IPS-NIHi7 (cell line): ENCODE data around the gene MED16.
A peak's percentile ranks its signal among the peaks of the same experiment; 100 is the strongest.
"Not testable (repeated sequence)": the region's sequence is repeated elsewhere in the genome, so short reads cannot be mapped to it uniquely, and the experiment has no call there.

Experiments
- DNase-seq: peaks from one replicate; pipeline ENCODE4 v3.0.0; 2012; ENCODE audit warnings: mixed read lengths; ENCODE audit errors: extremely low spot score

The MED16 gene

DNA sequence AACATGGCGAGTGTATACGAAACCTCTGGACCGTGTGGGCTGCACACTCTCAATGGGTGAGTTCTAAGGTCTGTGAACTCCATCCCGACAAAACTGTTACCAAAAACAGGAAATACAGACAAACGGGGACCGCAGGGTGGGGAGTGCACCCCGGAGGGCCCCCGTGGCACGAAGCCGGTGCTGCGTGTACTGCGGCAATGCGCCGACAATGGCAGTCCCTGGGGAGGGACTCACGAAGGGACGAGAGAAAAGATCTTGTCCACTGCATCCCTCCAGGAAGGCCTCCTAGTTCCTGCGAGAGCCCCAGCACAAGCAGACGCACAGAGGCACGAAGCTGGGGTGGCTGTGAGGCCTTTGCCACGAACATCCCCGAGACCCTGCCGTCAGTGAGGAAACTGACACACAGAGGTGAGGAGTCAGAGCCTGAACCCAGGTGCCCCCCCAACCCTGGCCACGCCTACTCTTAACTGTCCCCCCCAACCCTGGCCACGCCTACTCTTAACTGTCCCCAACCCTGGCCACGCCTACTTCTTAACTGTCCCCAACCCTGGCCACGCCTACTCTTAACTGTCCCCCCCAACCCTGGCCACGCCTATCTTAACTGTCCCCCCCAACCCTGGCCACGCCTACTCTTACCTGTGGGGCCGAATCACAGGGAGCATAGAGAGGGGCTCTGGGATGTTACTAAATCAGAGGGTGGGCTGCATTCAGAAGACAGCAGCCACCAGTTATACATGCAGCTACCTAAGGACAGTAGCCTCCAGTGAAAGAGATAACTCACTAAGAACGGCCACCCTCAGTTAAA is 4.2 kb downstream of the MED16 start:
- DNase-seq = no peak

- DNase-seq = no peak
Observed at GRCh38 chr19:887599-887998, 5.4 kb downstream of the MED16 start.

DNA sequence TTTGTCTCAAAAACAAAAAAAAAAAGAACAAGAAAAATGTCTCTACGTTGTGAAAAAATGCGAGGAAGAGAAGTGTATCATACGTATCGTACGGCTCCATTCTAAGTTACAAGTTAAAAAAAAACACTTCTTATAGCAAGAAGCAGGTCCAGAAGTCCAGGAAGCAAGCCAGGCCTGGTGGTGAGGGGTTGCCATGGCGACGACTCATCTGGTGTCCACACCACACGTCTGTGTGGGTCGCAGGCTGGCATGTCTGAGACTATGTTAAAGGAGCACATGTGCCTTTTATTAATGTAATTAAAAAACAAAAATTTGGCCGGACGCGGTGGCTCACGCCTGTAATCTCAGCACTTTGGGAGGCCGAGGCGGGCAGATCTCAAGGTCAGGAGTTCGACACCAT is 5.9 kb downstream of the MED16 start:
- no peak for DNase-seq

DNA sequence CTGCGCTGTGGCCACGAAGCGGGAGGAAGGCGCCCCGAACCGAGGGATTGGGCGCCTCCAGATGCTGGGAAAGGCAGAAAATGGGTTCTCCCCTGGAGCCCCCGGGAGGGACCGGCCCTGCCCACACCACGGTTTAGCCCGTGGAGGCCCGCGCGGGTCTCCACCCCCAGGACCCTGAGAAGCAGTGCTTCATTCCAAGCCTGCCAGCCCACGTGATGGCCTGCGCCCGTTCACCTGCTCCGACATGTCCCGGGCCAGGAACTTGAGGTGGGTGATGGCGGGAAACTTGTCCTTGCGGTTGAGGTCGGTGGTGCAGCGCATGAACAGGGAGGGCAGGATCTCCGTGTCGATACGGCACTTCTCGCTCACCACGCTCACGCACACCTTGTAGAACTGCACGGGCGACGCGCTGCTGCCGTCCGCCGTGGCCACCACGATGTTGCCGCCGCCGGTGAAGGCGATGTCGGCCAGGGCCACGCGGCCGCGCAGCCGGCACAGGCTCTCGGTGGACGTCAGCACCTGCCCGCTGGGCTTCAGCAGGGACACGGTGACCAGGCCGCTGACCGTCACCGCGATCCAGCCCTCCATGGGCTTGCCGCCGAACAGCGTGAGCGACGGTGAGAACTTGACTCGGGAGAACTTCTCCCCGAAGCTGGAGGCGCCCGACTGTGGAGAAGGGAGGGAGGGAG is 7.3 kb downstream of the MED16 start:
- no peak for DNase-seq

GRCh38 chr19:884420-885211 is 8.4 kb downstream of the MED16 start:
- no peak for DNase-seq

GRCh38 chr19:883661-884211 is 9.3 kb downstream of the MED16 start:
- peak; percentile 54 for DNase-seq

- DNase-seq = no peak
Observed at GRCh38 chr19:882871-883497, 10.0 kb downstream of the MED16 start.

DNA sequence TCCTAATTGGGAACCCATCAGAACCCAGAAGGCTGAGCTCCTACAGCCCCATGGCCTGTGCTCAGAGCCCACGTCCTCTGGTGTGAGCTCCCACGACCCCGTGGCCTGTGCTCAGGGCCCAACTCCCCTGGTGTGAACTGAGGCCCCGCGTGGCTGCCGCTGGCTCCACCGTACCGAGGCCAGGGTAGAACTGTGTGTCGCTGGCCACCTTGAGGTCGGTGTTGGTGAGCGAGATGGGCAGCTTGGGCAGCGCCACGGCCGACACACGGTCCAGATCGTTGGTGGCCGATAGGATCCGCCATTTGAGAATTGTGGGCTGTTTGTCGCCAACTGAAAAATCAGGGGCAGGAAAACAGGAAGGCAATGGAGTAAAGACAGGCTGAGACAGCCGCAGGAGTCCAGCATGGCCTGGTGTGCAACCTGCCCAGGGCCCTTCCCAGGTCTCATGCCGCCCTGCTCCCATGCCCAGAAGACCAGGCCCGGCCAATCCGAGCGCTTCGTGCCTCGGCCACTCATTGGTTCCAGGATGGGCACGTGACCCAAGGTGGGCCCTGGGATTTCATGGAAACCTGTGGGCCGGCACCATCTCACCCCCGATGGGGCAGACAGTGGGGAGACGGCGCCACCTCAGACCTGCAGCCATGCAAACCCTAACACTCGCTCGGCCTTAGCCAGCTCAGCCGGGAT is 11.5 kb downstream of the MED16 start:
- DNase-seq = no peak

DNA sequence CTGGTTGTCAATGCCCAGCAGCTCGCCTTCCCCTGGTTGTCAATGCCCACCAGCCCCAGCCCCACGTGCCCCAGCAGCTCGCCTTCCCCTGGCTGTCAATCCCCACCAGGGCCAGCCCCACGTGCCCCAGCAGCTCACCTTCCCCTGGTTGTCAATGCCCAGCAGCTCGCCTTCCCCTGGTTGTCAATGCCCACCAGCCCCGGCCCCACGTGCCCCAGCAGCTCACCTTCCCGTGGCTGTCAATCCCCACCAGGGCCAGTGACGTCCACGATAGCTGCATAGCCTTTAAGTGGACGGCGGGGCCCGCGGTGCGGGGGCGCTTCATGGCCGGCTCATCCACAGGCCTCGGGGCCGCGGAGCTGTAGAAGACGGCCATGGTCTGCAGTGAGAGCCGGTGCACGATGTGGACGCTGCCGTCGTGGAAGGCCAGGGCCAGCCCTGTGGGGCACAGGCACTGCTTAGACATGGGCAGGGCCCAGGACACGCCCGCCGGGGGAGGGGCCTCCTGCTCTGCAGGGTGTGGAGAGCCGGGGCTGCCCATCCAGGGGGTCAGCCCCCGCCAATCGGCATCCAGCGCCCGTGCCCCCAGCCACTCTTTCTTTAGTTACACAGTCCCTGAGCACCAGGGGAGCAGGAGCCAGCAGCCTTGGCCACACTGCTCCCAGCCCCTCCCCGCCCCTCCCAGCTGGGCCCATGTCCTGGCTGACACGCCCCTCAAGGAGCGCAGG is 13.1 kb downstream of the MED16 start:
- no peak for DNase-seq

- not testable (repeated sequence) for DNase-seq
Observed at GRCh38 chr19:878751-879561, 14.0 kb downstream of the MED16 start.

DNA sequence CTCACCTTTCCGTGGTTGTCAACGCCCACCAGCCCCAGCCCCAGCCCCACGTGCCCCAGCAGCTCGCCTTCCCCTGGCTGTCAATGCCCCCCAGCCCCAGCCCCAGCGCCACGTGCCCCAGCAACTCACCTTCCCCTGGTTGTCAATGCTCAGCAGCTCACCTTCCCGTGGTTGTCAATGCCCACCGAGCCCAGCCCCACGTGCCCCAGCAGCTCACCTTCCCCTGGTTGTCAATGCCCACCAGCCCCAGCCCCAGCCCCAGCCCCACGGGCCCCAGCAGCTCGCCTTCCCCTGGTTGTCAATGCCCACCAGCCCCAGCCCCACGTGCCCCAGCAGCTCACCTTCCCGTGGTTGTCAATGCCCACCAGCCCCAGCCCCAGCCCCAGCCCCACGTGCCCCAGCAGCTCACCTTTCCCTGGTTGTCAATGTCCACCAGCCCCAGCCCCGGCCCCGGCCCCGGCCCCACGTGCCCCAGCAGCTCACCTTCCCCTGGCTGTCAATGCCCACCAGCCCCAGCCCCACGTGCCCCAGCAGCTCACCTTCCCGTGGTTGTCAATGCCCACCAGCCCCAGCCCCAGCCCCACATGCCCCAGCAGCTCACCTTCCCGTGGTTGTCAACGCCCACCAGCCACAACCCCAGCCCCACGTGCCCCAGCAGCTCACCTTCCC is 14.9 kb downstream of the MED16 start:
- DNase-seq = not testable (repeated sequence)

DNA sequence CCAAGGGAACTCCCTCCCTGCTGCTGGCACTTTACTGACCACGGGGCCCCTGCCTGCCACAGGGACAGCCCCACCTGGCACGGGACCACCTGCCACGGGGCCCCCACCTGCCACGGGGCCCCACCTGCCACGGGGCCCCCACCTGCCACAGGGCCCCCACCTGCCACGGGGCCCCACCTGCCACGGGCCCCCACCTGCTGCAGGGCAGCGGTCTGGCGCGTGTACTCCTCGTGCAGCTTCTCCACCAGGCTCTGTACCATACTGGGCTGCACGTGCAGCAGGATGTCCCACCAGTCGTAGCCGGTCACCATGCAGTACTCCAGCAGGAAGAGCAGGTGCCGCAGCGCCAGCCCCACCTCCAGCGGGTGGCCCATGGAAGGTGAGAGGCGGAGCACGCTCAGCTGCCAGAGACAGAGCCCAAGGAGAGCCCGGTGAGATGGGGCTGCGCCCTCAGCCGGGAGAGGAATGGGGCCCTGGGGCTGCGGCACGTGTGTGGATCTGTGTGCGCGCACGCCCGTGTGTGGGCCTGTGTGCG is 16.1 kb downstream of the MED16 start:
- DNase-seq = no peak

DNA sequence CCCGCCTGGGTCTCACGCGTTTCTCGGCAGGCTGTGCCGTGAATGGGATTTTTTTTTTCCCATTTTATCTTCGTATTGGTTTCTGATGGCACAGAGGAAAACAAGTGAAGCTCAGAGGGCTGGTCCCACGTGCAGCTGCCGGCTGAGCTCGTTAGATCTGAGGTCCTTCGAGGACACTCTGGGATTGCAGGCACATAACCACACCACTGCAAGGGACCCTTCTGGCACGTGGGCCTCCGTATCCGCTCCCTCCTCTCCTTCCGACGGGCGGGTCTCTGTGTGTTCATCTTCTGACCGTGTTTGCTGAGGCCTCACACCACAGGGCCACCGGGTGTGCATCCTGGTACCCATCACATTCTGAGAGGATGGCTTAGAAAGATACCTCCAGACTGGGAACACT is 16.9 kb downstream of the MED16 start:
- DNase-seq = no peak

DNA sequence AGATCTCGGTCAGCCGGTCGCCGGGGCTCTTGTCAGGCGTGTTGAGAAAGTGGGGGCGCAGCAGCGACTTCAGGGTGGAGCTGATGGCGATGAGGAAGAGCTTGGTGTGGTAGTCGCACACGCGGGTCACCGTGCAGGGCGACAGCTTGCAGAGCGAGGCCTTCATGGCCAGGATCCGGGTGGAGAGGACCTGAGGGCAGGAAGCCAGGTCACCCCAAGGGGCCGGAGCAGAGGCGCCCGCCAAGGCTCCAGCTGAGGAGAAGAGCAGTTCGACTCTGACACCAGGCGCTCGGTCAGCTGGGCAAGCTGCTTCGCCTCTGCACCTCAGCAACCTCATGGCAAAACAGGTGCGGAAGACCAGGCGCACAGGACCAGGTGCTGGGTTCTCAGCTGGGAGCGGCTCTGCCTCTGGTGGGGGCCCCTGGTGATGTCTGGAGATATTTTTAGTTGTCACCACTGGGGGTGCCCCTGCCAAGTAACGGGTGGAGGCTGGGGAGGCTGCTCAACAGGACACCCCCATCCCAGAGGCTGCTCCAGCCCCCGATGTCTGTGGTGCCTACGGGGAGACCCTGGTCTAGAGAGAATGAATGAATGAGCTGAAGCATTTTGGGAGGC is 17.6 kb downstream of the MED16 start:
- DNase-seq = no peak

DNA sequence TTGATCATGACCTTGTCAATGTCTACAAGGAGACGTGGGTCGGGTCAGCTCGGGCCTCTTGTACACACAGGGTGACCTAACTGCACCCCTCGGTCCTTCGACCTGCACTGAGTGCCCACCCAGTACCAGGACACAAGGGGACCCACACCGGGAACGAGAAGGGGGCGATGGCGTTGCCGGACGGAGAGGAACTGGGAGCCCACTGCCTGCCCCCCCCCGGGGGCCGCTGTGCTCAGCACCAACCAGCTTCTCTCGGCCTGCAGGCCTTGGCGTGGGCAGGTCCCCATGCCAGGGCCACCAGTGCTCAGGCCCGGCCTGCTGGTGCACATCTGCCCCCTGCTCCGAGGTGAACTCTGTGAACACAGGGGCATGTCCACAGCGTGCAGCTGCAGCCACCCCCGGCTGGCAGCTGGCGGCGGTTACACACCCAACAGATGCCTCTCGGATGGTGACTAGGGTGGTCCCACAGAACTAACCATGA is 19.4 kb downstream of the MED16 start:
- no peak for DNase-seq

GRCh38 chr19:873084-873483 is 19.9 kb downstream of the MED16 start:
- DNase-seq = peak; percentile 67

DNA sequence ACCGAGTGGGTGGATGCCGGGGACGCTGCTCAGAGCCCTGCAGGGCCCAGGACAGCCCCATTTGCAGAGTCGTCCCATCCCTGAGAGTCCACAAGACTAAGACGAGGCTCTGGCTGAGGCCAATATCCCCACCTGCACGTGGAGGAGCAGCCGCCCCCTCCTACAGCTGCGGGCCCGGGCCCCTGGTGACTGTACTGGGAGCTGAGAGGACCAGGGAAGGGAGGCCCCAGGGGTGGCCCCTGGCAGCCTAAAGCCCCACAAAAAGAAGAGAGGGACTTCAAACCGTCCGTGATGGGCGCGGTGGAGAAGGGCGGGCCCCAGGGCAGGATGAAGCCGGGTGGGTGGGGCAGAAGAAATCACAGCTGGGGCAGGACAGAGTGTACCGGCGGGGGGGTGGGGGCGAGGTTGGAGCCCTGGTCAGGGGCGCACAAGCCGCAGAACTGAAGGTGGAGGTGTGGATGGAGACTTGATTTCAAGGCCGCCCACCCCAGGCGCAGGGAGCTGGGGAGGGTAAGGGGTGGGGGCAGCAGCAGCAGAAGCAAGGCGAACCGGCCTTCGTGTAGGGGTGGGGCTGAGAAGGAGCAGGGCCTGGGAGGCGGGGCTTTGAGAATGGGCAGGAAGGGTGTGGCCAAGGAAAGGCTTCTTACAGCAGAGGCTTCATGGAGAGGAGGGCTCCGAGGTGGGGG is 20.6 kb downstream of the MED16 start:
- DNase-seq = peak; percentile 81
